ENCODE data around the gene PPP1R26.

DNA sequence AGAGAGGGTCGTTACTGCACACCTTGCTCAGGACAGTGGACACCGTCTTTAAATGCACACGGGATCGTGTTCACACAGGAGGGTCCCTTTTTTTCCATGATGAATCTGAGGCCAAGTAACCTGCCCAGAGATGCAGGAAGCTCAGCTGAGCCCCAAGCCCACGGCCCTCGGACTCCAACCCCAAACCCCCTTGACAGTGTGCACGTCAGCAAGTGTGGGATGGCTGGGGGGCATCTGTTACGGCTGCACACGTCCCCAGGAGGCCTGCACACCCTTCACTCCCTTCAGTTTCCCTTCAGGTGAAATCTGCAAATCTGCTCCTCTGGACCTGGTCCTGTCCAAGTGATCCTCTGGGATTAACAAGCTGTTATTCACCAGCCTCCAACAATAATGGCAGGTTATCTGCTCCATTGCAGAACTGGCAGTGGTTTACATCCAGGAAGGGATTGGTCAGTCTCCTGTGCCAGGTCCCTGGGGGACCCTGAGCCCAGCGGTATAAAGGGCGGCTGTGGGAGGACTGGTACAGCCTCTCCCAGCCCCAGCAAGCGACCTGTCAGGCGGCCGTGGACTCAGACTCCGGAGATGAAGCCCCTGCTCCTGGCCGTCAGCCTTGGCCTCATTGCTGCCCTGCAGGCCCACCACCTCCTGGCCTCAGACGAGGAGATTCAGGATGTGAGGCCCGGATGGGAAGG is 41.5 kb downstream of the PPP1R26 start, which contains the start of gene LCN1:
- TF ChIP-seq, protein P1, sequence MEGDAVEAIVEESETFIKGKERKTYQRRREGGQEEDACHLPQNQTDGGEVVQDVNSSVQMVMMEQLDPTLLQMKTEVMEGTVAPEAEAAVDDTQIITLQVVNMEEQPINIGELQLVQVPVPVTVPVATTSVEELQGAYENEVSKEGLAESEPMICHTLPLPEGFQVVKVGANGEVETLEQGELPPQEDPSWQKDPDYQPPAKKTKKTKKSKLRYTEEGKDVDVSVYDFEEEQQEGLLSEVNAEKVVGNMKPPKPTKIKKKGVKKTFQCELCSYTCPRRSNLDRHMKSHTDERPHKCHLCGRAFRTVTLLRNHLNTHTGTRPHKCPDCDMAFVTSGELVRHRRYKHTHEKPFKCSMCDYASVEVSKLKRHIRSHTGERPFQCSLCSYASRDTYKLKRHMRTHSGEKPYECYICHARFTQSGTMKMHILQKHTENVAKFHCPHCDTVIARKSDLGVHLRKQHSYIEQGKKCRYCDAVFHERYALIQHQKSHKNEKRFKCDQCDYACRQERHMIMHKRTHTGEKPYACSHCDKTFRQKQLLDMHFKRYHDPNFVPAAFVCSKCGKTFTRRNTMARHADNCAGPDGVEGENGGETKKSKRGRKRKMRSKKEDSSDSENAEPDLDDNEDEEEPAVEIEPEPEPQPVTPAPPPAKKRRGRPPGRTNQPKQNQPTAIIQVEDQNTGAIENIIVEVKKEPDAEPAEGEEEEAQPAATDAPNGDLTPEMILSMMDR (IDR thresholded peaks at IDR 0.05), result no peak
- TF ChIP-seq POLR2A (IDR thresholded peaks at IDR 0.05) (no peak), EP300 (IDR thresholded peaks at IDR 0.05) (no peak), POLR2AphosphoS5 (IDR thresholded peaks at IDR 0.05) (no peak)

Measured in stomach (tissue), 4 donors.